Measurements from ENCODE around the gene ODC1. TPM values are rescaled to one million over a fixed set of nuclear protein-coding genes. Genes with fewer than 3 reads are reported as not detected.

Gene ODC1
- total RNA-seq, 1 donor from 2014 or later = 34.9 TPM

- TF ChIP-seq POLR2AphosphoS5 (IDR thresholded peaks at IDR 0.05; ENCODE audit: insufficient read depth in 1 of 2, low read depth in 1 of 2) (no peak), POLR2A (IDR thresholded peaks at IDR 0.05) (no peak), CTCF (IDR thresholded peaks at IDR 0.05) (no peak)
- Histone ChIP-seq H3K4me3 (no peak overlapping the region), H3K27me3 (no peaks in the 10 kb centered on the region), H3K4me1 (peaks cover 6% of the 10 kb centered on the region), H3K27ac (no peak overlapping the region), H3K36me3 (peaks cover 0 to 31% of the 10 kb centered on the region in 2 donors), H3K9me3 (no peaks in the 10 kb centered on the region)
- intact Hi-C loops (cut with DNase I) = no loop called here
- no peak for DNase-seq (ENCODE audit: extremely low spot score in 2 of 2)
These were observed 10.3 kb downstream of the ODC1 start for GRCh38 chr2:10437806-10438205.

GRCh38 chr2:10436583-10437110 lies 11.5 kb downstream of the ODC1 start:
- Histone ChIP-seq H3K27me3 (no peaks in the 10 kb centered on the region), H3K4me3 (no peak overlapping the region), H3K4me1 (peaks cover 13% of the 10 kb centered on the region), H3K9me3 (no peaks in the 10 kb centered on the region), H3K36me3 (peaks cover 0 to 20% of the 10 kb centered on the region in 2 donors), H3K27ac (no peak overlapping the region)
- no peak for DNase-seq (ENCODE audit: extremely low spot score in 2 of 2)
- no peak for TF ChIP-seq POLR2AphosphoS5 (IDR thresholded peaks at IDR 0.05; ENCODE audit: insufficient read depth in 1 of 2, low read depth in 1 of 2)
- TF ChIP-seq POLR2A (IDR thresholded peaks at IDR 0.05) = no peak
- no peak for TF ChIP-seq CTCF (IDR thresholded peaks at IDR 0.05)
- intact Hi-C loops (cut with DNase I) = no loop called here

- intact Hi-C loops (cut with DNase I) = loop anchor here (1.0 kb wide), 1 partner anchor 311 kb away; no protein-coding TSS in a partner anchor
- Histone ChIP-seq H3K4me3 (no peak overlapping the region), H3K27ac (no peak overlapping the region), H3K4me1 (peaks cover 13% of the 10 kb centered on the region), H3K36me3 (peaks cover 0 to 12% of the 10 kb centered on the region in 2 donors), H3K9me3 (no peaks in the 10 kb centered on the region), H3K27me3 (no peaks in the 10 kb centered on the region)
- no peak for DNase-seq (ENCODE audit: extremely low spot score in 2 of 2)
- TF ChIP-seq CTCF (IDR thresholded peaks at IDR 0.05) (no peak), POLR2AphosphoS5 (IDR thresholded peaks at IDR 0.05; ENCODE audit: insufficient read depth in 1 of 2, low read depth in 1 of 2) (no peak), POLR2A (IDR thresholded peaks at IDR 0.05) (no peak)
These were observed 12.3 kb downstream of the ODC1 start for GRCh38 chr2:10435820-10436204.

- no peaks in the 10 kb centered on the region for H3K27me3 ChIP-seq
- H3K9me3 ChIP-seq = no peaks in the 10 kb centered on the region
- no peak overlapping the region for H3K27ac ChIP-seq
- H3K4me1 ChIP-seq = peaks cover 13% of the 10 kb centered on the region
- DNase-seq (ENCODE audit: extremely low spot score in 2 of 2) = no peak
- no peak overlapping the region for H3K4me3 ChIP-seq
- TF ChIP-seq CTCF (IDR thresholded peaks at IDR 0.05) (peak; percentile 88 to 98 (median 89)), POLR2AphosphoS5 (IDR thresholded peaks at IDR 0.05; ENCODE audit: insufficient read depth in 1 of 2, low read depth in 1 of 2) (no peak)
- peaks cover 0 to 5% of the 10 kb centered on the region in 2 donors for H3K36me3 ChIP-seq
- intact Hi-C loops (cut with DNase I) = loop anchor here (1.0 kb wide), 1 partner anchor 310 kb away; no protein-coding TSS in a partner anchor
These were observed 13.0 kb downstream of the ODC1 start for GRCh38 chr2:10434886-10435819.
